ENCODE data around the gene MMS19.

DNA sequence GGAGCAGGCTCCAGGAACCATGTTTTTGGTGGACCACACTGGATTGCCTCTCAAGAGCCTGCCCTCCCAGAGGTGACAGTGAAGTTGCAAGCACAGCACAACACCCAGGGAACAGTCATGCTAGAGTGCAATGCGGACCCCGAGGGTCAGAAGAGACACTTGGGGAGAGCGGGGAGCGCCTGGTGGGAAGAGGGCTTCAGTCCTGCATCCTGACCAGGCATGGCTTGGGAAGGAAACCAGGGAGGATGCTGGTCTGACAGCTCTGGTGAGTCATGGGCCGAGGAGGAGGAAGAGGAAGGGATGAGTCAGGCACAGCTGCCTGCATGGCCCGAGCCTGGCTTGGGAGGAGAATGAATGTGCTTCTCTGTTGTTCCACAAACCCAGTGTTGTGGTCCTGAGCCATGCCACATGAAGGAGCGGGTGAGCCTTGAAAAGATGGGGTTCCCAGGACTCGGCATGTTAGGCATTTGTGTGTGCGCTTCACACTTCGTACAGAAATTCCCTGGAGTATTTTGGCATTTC, 44.9 kb upstream of the MMS19 start:
- TF ChIP-seq SIN3A (IDR thresholded peaks at IDR 0.05; ENCODE audit: borderline replicate concordance, insufficient read depth, low read length) = peak; percentile 85; the same call in 1 of the 2 replicates
- TF ChIP-seq, protein P1, sequence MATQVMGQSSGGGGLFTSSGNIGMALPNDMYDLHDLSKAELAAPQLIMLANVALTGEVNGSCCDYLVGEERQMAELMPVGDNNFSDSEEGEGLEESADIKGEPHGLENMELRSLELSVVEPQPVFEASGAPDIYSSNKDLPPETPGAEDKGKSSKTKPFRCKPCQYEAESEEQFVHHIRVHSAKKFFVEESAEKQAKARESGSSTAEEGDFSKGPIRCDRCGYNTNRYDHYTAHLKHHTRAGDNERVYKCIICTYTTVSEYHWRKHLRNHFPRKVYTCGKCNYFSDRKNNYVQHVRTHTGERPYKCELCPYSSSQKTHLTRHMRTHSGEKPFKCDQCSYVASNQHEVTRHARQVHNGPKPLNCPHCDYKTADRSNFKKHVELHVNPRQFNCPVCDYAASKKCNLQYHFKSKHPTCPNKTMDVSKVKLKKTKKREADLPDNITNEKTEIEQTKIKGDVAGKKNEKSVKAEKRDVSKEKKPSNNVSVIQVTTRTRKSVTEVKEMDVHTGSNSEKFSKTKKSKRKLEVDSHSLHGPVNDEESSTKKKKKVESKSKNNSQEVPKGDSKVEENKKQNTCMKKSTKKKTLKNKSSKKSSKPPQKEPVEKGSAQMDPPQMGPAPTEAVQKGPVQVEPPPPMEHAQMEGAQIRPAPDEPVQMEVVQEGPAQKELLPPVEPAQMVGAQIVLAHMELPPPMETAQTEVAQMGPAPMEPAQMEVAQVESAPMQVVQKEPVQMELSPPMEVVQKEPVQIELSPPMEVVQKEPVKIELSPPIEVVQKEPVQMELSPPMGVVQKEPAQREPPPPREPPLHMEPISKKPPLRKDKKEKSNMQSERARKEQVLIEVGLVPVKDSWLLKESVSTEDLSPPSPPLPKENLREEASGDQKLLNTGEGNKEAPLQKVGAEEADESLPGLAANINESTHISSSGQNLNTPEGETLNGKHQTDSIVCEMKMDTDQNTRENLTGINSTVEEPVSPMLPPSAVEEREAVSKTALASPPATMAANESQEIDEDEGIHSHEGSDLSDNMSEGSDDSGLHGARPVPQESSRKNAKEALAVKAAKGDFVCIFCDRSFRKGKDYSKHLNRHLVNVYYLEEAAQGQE (IDR thresholded peaks at IDR 0.05; ENCODE audit: insufficient read depth in 1 of 2, low read depth in 2 of 2, low read length in 2 of 2) = no peak

Data from PFSK-1 (cell line).